ENCODE results near the gene GPC1. TPM values are rescaled to one million over a fixed set of nuclear protein-coding genes. Genes with fewer than 3 reads are reported as not detected.

GPC1 gene
- total and polyA plus RNA-seq, 2 of the 4 experiments (the other 2 are of a cell fraction), result 16.0 to 211 TPM

GRCh38 chr2:240438810-240439697 is 3.6 kb downstream of the GPC1 start:
- ATAC-seq (ENCODE audit: low read depth) (no peak), DNase-seq (no peak)
- no peak overlapping the region for H3K27ac ChIP-seq (ENCODE audit: insufficient read depth, low read length)
- H3K27me3 ChIP-seq (ENCODE audit: control insufficient read depth, insufficient read depth, low read length), result no peaks in the 10 kb centered on the region
- peaks cover 8% of the 10 kb centered on the region; the same call in 1 of the 2 replicates for H3K36me3 ChIP-seq (ENCODE audit: control insufficient read depth, insufficient read depth, low read length)
- no peak overlapping the region for H3K4ac ChIP-seq (ENCODE audit: low read depth, low read length)
- peaks cover 7 to 65% of the 10 kb centered on the region in 2 experiments; a peak in 3 of 4 replicates for H3K79me1 ChIP-seq (ENCODE audit: low read depth in 1 of 2, low read length in 2 of 2)
- no peak overlapping the region for H2AFZ ChIP-seq (replicated peaks; ENCODE audit: low read length, poor library complexity)
- H3K56ac ChIP-seq (ENCODE audit: extremely low read depth, insufficient read depth, low read length), result no peak overlapping the region
- peaks cover 4% of the 10 kb centered on the region; the same call in 1 of the 2 replicates for H3K9me1 ChIP-seq (ENCODE audit: insufficient read depth, low read length)
- no peak overlapping the region for H2BK5ac ChIP-seq (ENCODE audit: low read depth, low read length, poor library complexity, severe bottlenecking)
- no peak overlapping the region for H3K4me3 ChIP-seq (ENCODE audit: insufficient read depth, low read depth, low read length)
- H2BK15ac ChIP-seq (ENCODE audit: low read depth, low read length), result no peak overlapping the region
- no TSS peak for BruUV-seq (replicated peaks)
- H3K9me3 ChIP-seq (ENCODE audit: control insufficient read depth, insufficient read depth, low read length), result no peaks in the 10 kb centered on the region
- H4K20me1 ChIP-seq (ENCODE audit: insufficient read depth, low read length), result peaks cover 75% of the 10 kb centered on the region
- H3K23ac ChIP-seq (ENCODE audit: low read depth, low read length), result no peak overlapping the region
- peak overlapping the region; percentile 46; the same call in 1 of the 2 replicates for H3K9ac ChIP-seq (ENCODE audit: low read depth, low read length)
- H4K8ac ChIP-seq (ENCODE audit: low read depth in 2 of 2, low read length in 2 of 2), result no peak overlapping the region
- H3K14ac ChIP-seq (replicated peaks; ENCODE audit: low read depth, low read length), result no peak overlapping the region
- no peak overlapping the region for H4K91ac ChIP-seq (ENCODE audit: insufficient read depth, low read depth, low read length)
- dilution Hi-C loops (cut with HindIII; ENCODE audit: low sequenced_read_pairs, unreplicated experiment) (no loop called here), in situ Hi-C loops (cut with MboI; ENCODE audit: low sequenced_read_pairs) (loop anchor here (5.0 kb wide), 1 partner anchor 207 kb away; no protein-coding TSS in a partner anchor), intact Hi-C loops (cut with micrococcal nuclease) (loop anchor here (1.0 to 5.0 kb wide), 2 partner anchors 206 to 377 kb away; no protein-coding TSS in a partner anchor)
- ChIA-PET CTCF (interaction anchor here (1.1 kb wide), 1 partner anchor 205 kb away, joined by 3 read pairs; no protein-coding TSS in a partner anchor), POLR2A (ENCODE audit: unreplicated experiment) (no interaction called here)
- H3K18ac ChIP-seq (ENCODE audit: low read depth, low read length), result no peak overlapping the region
- H4K5ac ChIP-seq (ENCODE audit: low read depth, low read length), result no peak overlapping the region
- H2BK20ac ChIP-seq (ENCODE audit: low read depth, low read length), result no peak overlapping the region
- H3K4me1 ChIP-seq (ENCODE audit: control insufficient read depth, insufficient read depth, low read length), result peaks cover 23% of the 10 kb centered on the region
- no peak for TF ChIP-seq SMC3 (IDR thresholded peaks at IDR 0.05; ENCODE audit: low read depth, low read length)
- TF ChIP-seq CHD1 (IDR thresholded peaks at IDR 0.05; ENCODE audit: low read depth, low read length), result no peak
- no peak for TF ChIP-seq MAFK (IDR thresholded peaks at IDR 0.05; ENCODE audit: low read depth, low read length)
- TF ChIP-seq MAZ (IDR thresholded peaks at IDR 0.05; ENCODE audit: borderline replicate concordance, low read depth, low read length), result no peak
- TF ChIP-seq USF2 (IDR thresholded peaks at IDR 0.05; ENCODE audit: low read depth, low read length), result no peak
- no peak for TF ChIP-seq POLR2A (IDR thresholded peaks at IDR 0.05; ENCODE audit: low read depth, low read length)
- no peak for TF ChIP-seq RFX5 (IDR thresholded peaks at IDR 0.05; ENCODE audit: low read depth, low read length)
- no peak for TF ChIP-seq NFE2L2 (IDR thresholded peaks at IDR 0.05; ENCODE audit: low read depth, low read length)
- H2AK5ac ChIP-seq (ENCODE audit: low read depth, low read length), result peak overlapping the region; percentile 27
- peak overlapping the region; percentile 28 for H2AK9ac ChIP-seq (replicated peaks; ENCODE audit: low read depth, low read length, poor library complexity)
- no peak overlapping the region for H2BK120ac ChIP-seq (ENCODE audit: low read depth, low read length)
- H3K4me2 ChIP-seq (ENCODE audit: low read depth, low read length), result no peak overlapping the region; the same call in 1 of the 2 replicates
- 81% methylated on average over 8 of the region's 25 CpGs; no CpG with 5 or more reads in 1 of the 2 experiments for WGBS, 2 experiments (ENCODE audit: extremely low coverage in 2 of 2, insufficient read length in 1 of 2)
